GM12892 (cell line): ENCODE data around the gene UNC13D.

Source experiments
- POLR2A ChIP-seq: IDR thresholded peaks from 2 replicates; pipeline ENCODE4 v1.6.1; 2011; ENCODE audit warnings: low read depth, low read length, control low read depth
- POLR2AphosphoS5 ChIP-seq: IDR thresholded peaks from 2 replicates; pipeline ENCODE4 v1.6.1; 2011; ENCODE audit warnings: low read depth, low read length, control low read depth
- TAF1 ChIP-seq: IDR thresholded peaks from 2 replicates; pipeline ENCODE4 v1.6.1; 2011; ENCODE audit warnings: low read depth, mild to moderate bottlenecking, control low read depth, low read length, borderline replicate concordance

DNA sequence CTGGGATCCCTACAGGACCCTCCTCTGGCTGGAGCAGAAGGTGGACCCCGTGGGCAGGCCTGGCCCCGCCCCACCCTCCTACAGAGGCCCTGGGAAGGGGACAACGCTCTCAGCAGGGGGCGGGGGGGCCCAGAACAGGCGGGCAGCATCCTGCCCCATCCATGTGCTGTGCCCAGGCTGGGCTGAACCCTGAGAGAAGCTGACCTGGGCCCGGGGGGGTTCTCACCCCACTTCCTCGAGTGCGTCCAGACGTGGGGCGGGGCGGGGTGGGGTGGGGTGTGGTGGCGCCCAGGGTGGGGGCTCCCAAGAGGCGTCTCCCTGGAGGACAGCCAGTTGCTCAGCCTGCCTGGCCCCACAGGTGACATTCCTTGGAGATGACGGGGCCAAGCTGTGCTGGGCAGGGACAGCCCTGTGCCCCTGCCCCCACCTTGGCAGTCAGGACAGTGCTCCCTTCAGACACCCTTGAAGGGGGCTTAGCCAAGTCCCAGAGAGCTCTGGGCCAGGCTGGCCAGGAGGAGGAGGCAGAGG is 390 bp upstream of the UNC13D start:
- TF ChIP-seq POLR2A (no peak), POLR2AphosphoS5 (no peak), TAF1 (no peak)
